ENCODE data around the gene CEP112.

DNA sequence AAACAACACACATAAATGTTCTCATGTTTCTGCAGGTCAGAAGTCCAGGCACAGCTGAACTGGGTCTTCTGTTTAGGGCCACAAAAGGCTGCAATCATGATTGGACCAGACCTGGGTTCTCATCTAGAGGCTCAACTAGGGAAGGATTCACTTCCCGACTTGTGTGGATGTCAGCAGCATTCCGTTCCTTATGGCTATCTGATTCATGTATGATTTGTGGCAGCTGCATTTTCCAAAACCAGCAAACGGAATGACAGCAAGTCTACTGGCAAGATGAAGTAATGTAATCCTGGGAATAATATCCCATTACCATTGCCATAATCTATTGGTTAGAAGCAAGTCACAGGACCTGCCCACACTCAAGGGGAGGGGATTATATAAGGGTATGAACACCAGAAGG, 22.1 kb downstream of the CEP112 start:
- TF ChIP-seq CTCF (conservative IDR thresholded peaks at IDR 0.05; ENCODE audit: low read depth in 2 of 2) (no peak), EZH2phosphoT487 (IDR thresholded peaks at IDR 0.05; ENCODE audit: unreplicated experiment) (no peak), ZNF114 (CRISPR knock-in tag; IDR thresholded peaks at IDR 0.05) (no peak), CREB1 (CRISPR knock-in tag; IDR thresholded peaks at IDR 0.05; ENCODE audit: low read depth) (no peak), STAT1 (IDR thresholded peaks at IDR 0.05; ENCODE audit: unreplicated experiment) (no peak), EZH2 (IDR thresholded peaks at IDR 0.05; ENCODE audit: low read depth, unreplicated experiment) (no peak), ETS1 (IDR thresholded peaks at IDR 0.05) (no peak), JUNB (IDR thresholded peaks at IDR 0.05; ENCODE audit: unreplicated experiment) (no peak), POLR2AphosphoS5 (IDR thresholded peaks at IDR 0.05; ENCODE audit: low read depth) (no peak), NANOG (IDR thresholded peaks at IDR 0.05; ENCODE audit: borderline replicate concordance) (no peak), ZNF462 (CRISPR knock-in tag; IDR thresholded peaks at IDR 0.05) (no peak)
- TF ChIP-seq, protein P1, sequence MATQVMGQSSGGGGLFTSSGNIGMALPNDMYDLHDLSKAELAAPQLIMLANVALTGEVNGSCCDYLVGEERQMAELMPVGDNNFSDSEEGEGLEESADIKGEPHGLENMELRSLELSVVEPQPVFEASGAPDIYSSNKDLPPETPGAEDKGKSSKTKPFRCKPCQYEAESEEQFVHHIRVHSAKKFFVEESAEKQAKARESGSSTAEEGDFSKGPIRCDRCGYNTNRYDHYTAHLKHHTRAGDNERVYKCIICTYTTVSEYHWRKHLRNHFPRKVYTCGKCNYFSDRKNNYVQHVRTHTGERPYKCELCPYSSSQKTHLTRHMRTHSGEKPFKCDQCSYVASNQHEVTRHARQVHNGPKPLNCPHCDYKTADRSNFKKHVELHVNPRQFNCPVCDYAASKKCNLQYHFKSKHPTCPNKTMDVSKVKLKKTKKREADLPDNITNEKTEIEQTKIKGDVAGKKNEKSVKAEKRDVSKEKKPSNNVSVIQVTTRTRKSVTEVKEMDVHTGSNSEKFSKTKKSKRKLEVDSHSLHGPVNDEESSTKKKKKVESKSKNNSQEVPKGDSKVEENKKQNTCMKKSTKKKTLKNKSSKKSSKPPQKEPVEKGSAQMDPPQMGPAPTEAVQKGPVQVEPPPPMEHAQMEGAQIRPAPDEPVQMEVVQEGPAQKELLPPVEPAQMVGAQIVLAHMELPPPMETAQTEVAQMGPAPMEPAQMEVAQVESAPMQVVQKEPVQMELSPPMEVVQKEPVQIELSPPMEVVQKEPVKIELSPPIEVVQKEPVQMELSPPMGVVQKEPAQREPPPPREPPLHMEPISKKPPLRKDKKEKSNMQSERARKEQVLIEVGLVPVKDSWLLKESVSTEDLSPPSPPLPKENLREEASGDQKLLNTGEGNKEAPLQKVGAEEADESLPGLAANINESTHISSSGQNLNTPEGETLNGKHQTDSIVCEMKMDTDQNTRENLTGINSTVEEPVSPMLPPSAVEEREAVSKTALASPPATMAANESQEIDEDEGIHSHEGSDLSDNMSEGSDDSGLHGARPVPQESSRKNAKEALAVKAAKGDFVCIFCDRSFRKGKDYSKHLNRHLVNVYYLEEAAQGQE (IDR thresholded peaks at IDR 0.05; ENCODE audit: unreplicated experiment): no peak
